Dermis blood vessel endothelial cell (primary cell): ENCODE data around the gene RDX. TPM values are rescaled to one million over a fixed set of nuclear protein-coding genes. Genes with fewer than 3 reads are reported as not detected.

Experiments used
- DNase-seq: peaks from one replicate; pipeline ENCODE4 v3.0.0; 2010
- total RNA-seq: library from RNA; depleted of rRNA; stranded (reverse); fragments of >200 nt; gene quantifications from 2 replicates; pipeline ENCODE4 v1.2.3, GENCODE V29; 2014

RDX gene
- total RNA-seq, 1 donor from 2014 or later = 166 TPM

DNA sequence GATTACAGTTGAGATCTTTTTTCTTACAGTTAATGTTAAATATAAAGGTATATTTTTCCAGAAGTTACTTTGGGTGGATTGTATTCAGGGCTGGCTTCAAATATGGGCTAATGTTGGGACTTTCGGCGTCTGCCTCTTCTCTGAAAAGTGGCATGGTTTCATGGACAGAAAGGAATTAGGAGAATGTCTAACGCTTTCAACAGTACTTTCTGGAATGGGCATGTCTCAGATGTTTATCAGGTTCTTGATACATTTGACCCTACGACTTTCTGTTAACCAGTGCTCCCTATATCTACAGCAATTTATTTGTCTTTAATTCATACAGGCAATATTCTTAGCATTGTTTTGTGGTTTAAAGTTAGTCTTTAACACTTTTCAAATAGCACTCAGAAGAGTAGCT is 169.5 kb downstream of the RDX start:
- no peak for DNase-seq

DNA sequence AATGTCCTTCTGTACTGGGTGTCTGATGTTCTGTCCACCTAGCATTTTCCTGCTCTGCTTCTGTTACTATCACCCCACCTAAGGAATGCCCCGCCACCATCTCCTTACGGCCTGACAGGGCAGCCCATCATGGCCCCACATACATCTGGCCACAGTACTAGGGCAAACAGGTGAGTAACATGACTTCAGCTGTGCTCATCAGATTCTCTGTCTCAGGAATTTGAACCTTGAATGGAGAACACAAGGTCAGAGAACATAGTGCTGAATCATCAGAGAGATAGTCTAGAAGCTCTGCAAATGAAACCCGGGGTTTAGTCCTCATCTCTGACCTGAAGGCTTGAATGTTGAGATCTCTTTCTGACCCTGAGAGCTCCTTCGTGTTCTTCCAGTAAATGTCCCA is 170.8 kb downstream of the RDX start:
- no peak for DNase-seq

Other genes with a start within 250 kb of the RDX start
- 21.0 and 25.4 TPM in 2 replicates for gene ZC3H12C, start 203.2 kb downstream of the RDX start, total RNA-seq
- 9.1 and 9.2 TPM in 2 replicates for gene FDX1, start 133.3 kb upstream of the RDX start, total RNA-seq